A549 (cell line): ENCODE results near the gene KLK10. TPM values are rescaled to one million over a fixed set of nuclear protein-coding genes. Genes with fewer than 3 reads are reported as not detected.

ENCODE experiments used
- ATAC-seq, 2 experiments: fragments of 200-7000 bp in 1 of 2; fragments of >200 bp in 1 of 2; cut with Nextera tagmentation in 1 of 2; cut with Tn5 transposase in 1 of 2; 3 replicates each; pipeline versions ENCODE4 v1.8.0 to v1.9.1; 2018 to 2020; ENCODE audit warnings: mild to moderate bottlenecking in 1 of 2, moderate library complexity in 1 of 2
- CTCF ChIA-PET: fragments of 300-600 bp; sonication (Branson Sonifier 250); formaldehyde crosslinking; extraction: SDS; loops from one replicate; lab custom pipeline; 2021; ENCODE audit warnings: antibody characterized with exemption, inconsistent platforms; lab: Yijun Ruan, JAX
- POLR2A ChIA-PET: fragments of 350-600 bp; formaldehyde crosslinking; extraction: SDS; loops from one replicate; lab custom pipeline; 2021; ENCODE audit warnings: antibody characterized with exemption, inconsistent platforms; lab: Yijun Ruan, JAX
- DNase-seq, 2 experiments: peaks; one replicate each; pipeline versions ENCODE4 v3.0.0 to v3.0.0-alpha.2; 2011 to 2016; ENCODE audit warnings: low read depth in 1 of 2, low spot score in 1 of 2
- FAIRE-seq: peaks from 2 replicates; lab custom pipeline; 2011; peaks lifted over from hg19 to GRCh38; lab: Jason Lieb, UNC
- H3K27ac ChIP-seq, 2 experiments: fragments of >200 bp; sonication (Bioruptor Twin); formaldehyde crosslinking; 3 replicates each; pipeline ENCODE4 v1.5.1; 2016 to 2017
- H3K4me1 ChIP-seq: fragments of >200 bp; sonication (Bioruptor Twin); formaldehyde crosslinking; 3 replicates; pipeline ENCODE4 v1.6.1; 2016
- H3K4me2 ChIP-seq: fragments of >200 bp; sonication (Bioruptor Twin); formaldehyde crosslinking; 3 replicates; pipeline ENCODE4 v1.6.1; 2016
- H3K4me3 ChIP-seq: fragments of >200 bp; sonication (Bioruptor Twin); formaldehyde crosslinking; 3 replicates; pipeline ENCODE4 v1.5.1; 2016
- H3K9me3 ChIP-seq: fragments of >200 bp; sonication (Bioruptor Twin); formaldehyde crosslinking; 3 replicates; pipeline ENCODE4 v1.6.1; 2016
- BCL3 ChIP-seq: fragments of >200 bp; sonication (Bioruptor Twin); formaldehyde crosslinking; IDR thresholded peaks from 3 replicates; pipeline ENCODE4 v1.6.1; 2016
- BHLHE40 ChIP-seq: IDR thresholded peaks from 2 replicates; pipeline ENCODE4 v1.6.1; 2012; ENCODE audit warnings: low read depth, low read length, inconsistent platforms
- CBX2 ChIP-seq: fragments of 200-600 bp; sonication (generic); IDR thresholded peaks from 2 replicates; pipeline ENCODE4 v1.6.1; 2016; ENCODE audit warnings: low read depth, mild to moderate bottlenecking, borderline replicate concordance
- CBX8 ChIP-seq: fragments of 200-600 bp; sonication (generic); IDR thresholded peaks from 2 replicates; pipeline ENCODE4 v1.6.1; 2016
- CEBPB ChIP-seq, 2 experiments: fragments of >200 bp in 1 of 2; sonication (Bioruptor Twin) in 1 of 2; formaldehyde crosslinking in 1 of 2; IDR thresholded peaks; 2 replicates each; pipeline ENCODE4 v1.6.1; 2012 to 2016
- CHD2 ChIP-seq: fragments of 150-350 bp; IDR thresholded peaks from 2 replicates; pipeline ENCODE4 v1.6.1; 2014; ENCODE audit warnings: low read length; ENCODE audit not compliant: partially characterized antibody
- ESRRA ChIP-seq: fragments of 150-350 bp; IDR thresholded peaks from 2 replicates; pipeline ENCODE4 v1.6.1; 2014; ENCODE audit warnings: mild to moderate bottlenecking, low read length, borderline replicate concordance
- FOXS1 ChIP-seq: fragments of 250-450 bp; sonication (Bioruptor Pico); IDR thresholded peaks from 2 replicates; pipeline ENCODE4 v1.5.0; 2020; ENCODE audit warnings: mild to moderate bottlenecking, moderate library complexity
- GATA3 ChIP-seq: IDR thresholded peaks from 2 replicates; pipeline ENCODE4 v1.6.1; 2012; ENCODE audit warnings: borderline replicate concordance
- HDAC2 ChIP-seq: fragments of 200-600 bp; sonication (generic); IDR thresholded peaks from 2 replicates; pipeline ENCODE4 v1.6.1; 2016
- HOXA7 ChIP-seq: fragments of 250-450 bp; sonication (Bioruptor Pico); IDR thresholded peaks from 2 replicates; pipeline ENCODE4 v1.5.0; 2020; ENCODE audit warnings: mild to moderate bottlenecking, moderate library complexity
- HOXB13 ChIP-seq: fragments of 250-450 bp; sonication (Bioruptor Pico); IDR thresholded peaks from 2 replicates; pipeline ENCODE4 v1.5.0; 2020; ENCODE audit warnings: low read depth, mild to moderate bottlenecking, moderate library complexity
- HOXB5 ChIP-seq: fragments of 250-450 bp; sonication (Bioruptor Pico); IDR thresholded peaks from 2 replicates; pipeline ENCODE4 v1.5.0; 2020; ENCODE audit warnings: mild to moderate bottlenecking, moderate library complexity
- JUN ChIP-seq, 2 experiments: fragments of >200 bp; sonication (Bioruptor Twin); formaldehyde crosslinking; IDR thresholded peaks; 2 replicates in 1 of 2; 3 replicates in 1 of 2; pipeline ENCODE4 v1.6.1; 2016 to 2017
- MAX ChIP-seq: IDR thresholded peaks from 2 replicates; pipeline ENCODE4 v1.6.1; 2012
- MYC ChIP-seq: IDR thresholded peaks from 2 replicates; pipeline ENCODE4 v1.6.1; 2012; ENCODE audit warnings: mild to moderate bottlenecking, inconsistent platforms, low read length, improper control_type of control experiment, borderline replicate concordance
- NFE2L2 ChIP-seq: fragments of 150-350 bp; conservative IDR thresholded peaks from 2 replicates; pipeline ENCODE4 v1.6.1; 2014; ENCODE audit warnings: low read length
- NR3C1 ChIP-seq: fragments of >200 bp; sonication (Bioruptor Twin); formaldehyde crosslinking; IDR thresholded peaks from 3 replicates; pipeline ENCODE4 v1.6.1; 2017
- RAD21 ChIP-seq, 2 experiments: fragments of >200 bp in 1 of 2; sonication (Bioruptor Twin) in 1 of 2; formaldehyde crosslinking in 1 of 2; IDR thresholded peaks in 1 of 2; conservative IDR thresholded peaks in 1 of 2; 2 replicates in 1 of 2; 3 replicates in 1 of 2; pipeline ENCODE4 v1.6.1; 2012 to 2018; ENCODE audit warnings: inconsistent platforms in 1 of 2
- SMC3 ChIP-seq: fragments of >200 bp; sonication (Bioruptor Twin); formaldehyde crosslinking; IDR thresholded peaks from 3 replicates; pipeline ENCODE4 v1.6.1; 2018; ENCODE audit warnings: inconsistent platforms
- ZC3H11A ChIP-seq: fragments of 450-650 bp; IDR thresholded peaks from 2 replicates; pipeline ENCODE4 v1.6.1; 2014; ENCODE audit warnings: antibody characterized with exemption, mild to moderate bottlenecking
- ZFP36 ChIP-seq: fragments of 450-650 bp; IDR thresholded peaks from 2 replicates; pipeline ENCODE4 v1.6.1; 2014; ENCODE audit warnings: borderline replicate concordance; ENCODE audit not compliant: partially characterized antibody
- ZSCAN20 ChIP-seq: fragments of 250-450 bp; sonication (Bioruptor Pico); IDR thresholded peaks from 2 replicates; pipeline ENCODE4 v1.8.0; 2022; ENCODE audit warnings: mild to moderate bottlenecking, moderate library complexity
- WGBS: methylation state at CpG from one replicate; pipeline ENCODE4 v1.1.6; 2017; ENCODE audit errors: missing lambda C conversion rate; 5-methylcytosine and 5-hydroxymethylcytosine counted together
- polyA plus RNA-seq, 4 experiments: library from polyadenylated mRNA; depleted of rRNA in 3 of 4; stranded (reverse); fragments of >200 nt; fragmentation: RNase III in 1 of 4; extraction: RNeasy Plus Mini Kit Qiagen cat#74134 plus additional on column Dnase treatment in 1 of 4; gene quantifications; 2 replicates in 3 of 4; 3 replicates in 1 of 4; pipeline ENCODE4 v1.2.3, GENCODE V29; 2011 to 2017

Gene KLK10
- polyA plus RNA-seq, 2 of the 4 experiments (the other 2 are of a cell fraction): 0.18 TPM; not detected in 1

GRCh38 chr19:51015691-51016267, 3.7 kb downstream of the KLK10 start:
- Histone ChIP-seq H3K4me2 (no peak overlapping the region), H3K4me3 (no peak overlapping the region), H3K4me1 (peaks cover 23% of the 10 kb centered on the region), H3K27ac (no peak overlapping the region), H3K9me3 (no peaks in the 10 kb centered on the region)
- CTCF ChIA-PET: interaction anchor here (1.0 to 8.8 kb wide), 18 partner anchors 13 to 304 kb away, joined by 3 to 147 read pairs (median 6); partner anchors contain the start of gene KLK8
- POLR2A ChIA-PET: no interaction called here
- no peak for DNase-seq
- no peak for FAIRE-seq
- 66% methylated on average over 19 of the region's 19 CpGs for WGBS
- ATAC-seq: no peak
- TF ChIP-seq HOXB5 (CRISPR knock-in tag) (no peak), GATA3 (no peak), CHD2 (no peak), SMC3 (no peak), FOXS1 (CRISPR knock-in tag) (no peak), HOXA7 (no peak), RAD21 (conservative IDR thresholded peaks at IDR 0.05 in 1 of 2, IDR thresholded peaks at IDR 0.05 in 1 of 2) (no peak), ESRRA (no peak), MYC (no peak), CBX2 (no peak), JUN (IDR thresholded peaks at IDR 0.05) (no peak), NFE2L2 (no peak), MAX (no peak), ZC3H11A (no peak), ZSCAN20 (CRISPR knock-in tag) (no peak), HDAC2 (no peak), NR3C1 (no peak), BCL3 (no peak)

GRCh38 chr19:51014242-51014641, 5.3 kb downstream of the KLK10 start:
- POLR2A ChIA-PET: no interaction called here
- peaks cover 19% of the 10 kb centered on the region for H3K4me1 ChIP-seq
- no peak overlapping the region for H3K4me2 ChIP-seq
- H3K9me3 ChIP-seq: no peaks in the 10 kb centered on the region
- TF ChIP-seq ZFP36 (peak; percentile 25), SMC3 (no peak)
- WGBS: 53% methylated on average over 6 of the region's 6 CpGs
- DNase-seq (no peak), FAIRE-seq (no peak), ATAC-seq (no peak)
- H3K27ac ChIP-seq: no peak overlapping the region
- CTCF ChIA-PET: interaction anchor here (1.0 to 1.6 kb wide), 3 partner anchors 80 to 117 kb away, joined by 3 read pairs; no protein-coding TSS in a partner anchor
- no peak overlapping the region for H3K4me3 ChIP-seq

GRCh38 chr19:51012661-51013190, 6.8 kb downstream of the KLK10 start:
- no peaks in the 10 kb centered on the region for H3K9me3 ChIP-seq
- POLR2A ChIA-PET: no interaction called here
- WGBS: 36% methylated on average over 12 of the region's 12 CpGs
- ATAC-seq (no peak), FAIRE-seq (no peak), DNase-seq (no peak)
- no peak overlapping the region for H3K27ac ChIP-seq
- TF ChIP-seq HOXB13 (CRISPR knock-in tag) (no peak), ZFP36 (peak; percentile 84), CBX8 (no peak), CEBPB (IDR thresholded peaks at IDR 0.05) (no peak), CBX2 (no peak), BHLHE40 (no peak), GATA3 (no peak), NR3C1 (no peak)
- H3K4me2 ChIP-seq: no peak overlapping the region
- H3K4me3 ChIP-seq: no peak overlapping the region
- peaks cover 4% of the 10 kb centered on the region; the same call in 1 of the 3 replicates for H3K4me1 ChIP-seq
- CTCF ChIA-PET: interaction anchor here (0.7 to 4.3 kb wide), 9 partner anchors 9 to 146 kb away, joined by 3 to 16 read pairs (median 5); no protein-coding TSS in a partner anchor
